HG03108 (cell line): ENCODE measurements around the gene CNGB1.
"Not testable (repeated sequence)": the region's sequence is repeated elsewhere in the genome, so short reads cannot be mapped to it uniquely, and the experiment has no call there.

ENCODE experiments used
- ATAC-seq: cut with Tn5 transposase; IDR thresholded peaks from one replicate; pipeline ENCODE4 v1.9.1; 2021; ENCODE audit warnings: moderate library complexity; ENCODE audit not compliant: unreplicated experiment

The CNGB1 gene

GRCh38 chr16:57837305-57838125 is 133.4 kb downstream of the CNGB1 start:
- no peak for ATAC-seq

- not testable (repeated sequence) for ATAC-seq
These were observed 135.5 kb downstream of the CNGB1 start for GRCh38 chr16:57835439-57835838.

- ATAC-seq, result no peak
These were observed 136.0 kb downstream of the CNGB1 start for GRCh38 chr16:57834936-57835335.
